GDM1 (cell line): ENCODE results near the gene RBM22.

Source experiments
- DNase-seq: peaks from one replicate; lab custom pipeline; 2025; lab: John Stamatoyannopoulos, UW

Gene RBM22

DNA sequence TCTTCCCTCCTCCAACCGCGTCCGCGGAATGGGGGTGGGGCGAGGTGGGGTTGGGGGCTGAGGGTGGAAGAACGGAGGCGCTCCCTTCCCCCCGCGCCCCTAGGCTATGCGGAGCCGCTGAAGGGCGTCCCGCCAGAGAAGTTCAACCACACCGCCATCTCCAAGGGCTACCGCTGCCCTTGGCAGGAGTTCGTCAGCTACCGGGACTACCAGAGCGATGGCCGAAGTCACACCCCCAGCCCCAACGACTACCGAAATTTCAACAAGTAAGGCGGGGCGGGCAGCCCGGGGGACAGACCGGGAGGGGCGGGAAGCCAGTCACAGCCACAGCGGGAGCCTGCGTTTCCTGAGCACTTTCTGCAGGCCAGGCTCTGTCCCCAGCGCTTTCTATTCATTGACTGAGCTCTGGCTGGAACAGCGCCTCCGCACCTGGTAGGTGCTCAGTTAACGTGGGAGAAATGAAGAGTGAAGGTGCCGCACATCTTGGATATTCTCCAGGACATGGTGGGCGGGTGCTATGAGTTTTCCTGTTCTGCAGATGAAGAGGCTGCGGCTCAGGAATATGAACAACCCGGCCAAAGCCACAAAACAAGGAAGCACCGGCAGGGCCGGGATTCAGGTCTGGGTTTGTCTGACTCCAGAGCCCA, 28.5 kb downstream of the RBM22 start:
- DNase-seq, result peak; percentile 72

DNA sequence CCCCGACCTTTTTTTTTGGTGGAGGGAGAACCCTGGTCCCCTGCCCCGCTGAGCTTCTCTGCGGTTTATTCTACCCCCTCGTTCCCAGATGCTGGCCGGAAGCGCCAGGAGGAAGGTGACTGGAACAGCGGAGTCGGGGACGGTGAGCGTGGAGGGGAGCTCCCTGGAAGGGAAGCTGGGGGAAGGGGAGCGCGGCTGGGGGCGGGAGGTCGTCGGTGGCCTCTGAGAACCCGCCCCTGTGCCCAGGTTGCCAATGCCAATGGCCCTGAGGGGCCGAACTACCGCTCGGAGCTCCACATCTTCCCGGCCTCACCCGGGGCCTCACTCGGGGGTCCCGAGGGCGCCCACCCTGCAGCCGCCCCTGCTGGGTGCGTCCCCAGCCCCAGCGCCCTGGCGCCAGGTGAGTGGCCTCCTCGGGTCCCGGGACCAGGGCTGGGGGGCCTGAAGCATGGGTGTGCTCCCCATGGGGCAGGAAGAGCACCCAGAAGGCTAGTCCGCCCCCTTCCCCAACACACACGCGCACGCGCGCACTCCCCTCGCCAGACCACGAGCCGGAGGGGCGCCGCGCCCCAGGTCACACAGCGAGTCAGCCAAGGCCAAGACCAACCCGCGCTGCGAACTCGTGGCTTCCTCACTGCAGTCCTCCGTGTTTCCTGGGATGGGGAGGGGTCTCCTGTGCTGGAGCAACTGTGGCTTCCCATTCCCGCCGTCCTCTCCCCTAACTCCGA, 29.2 kb downstream of the RBM22 start:
- DNase-seq, result peak; percentile 59

DNA sequence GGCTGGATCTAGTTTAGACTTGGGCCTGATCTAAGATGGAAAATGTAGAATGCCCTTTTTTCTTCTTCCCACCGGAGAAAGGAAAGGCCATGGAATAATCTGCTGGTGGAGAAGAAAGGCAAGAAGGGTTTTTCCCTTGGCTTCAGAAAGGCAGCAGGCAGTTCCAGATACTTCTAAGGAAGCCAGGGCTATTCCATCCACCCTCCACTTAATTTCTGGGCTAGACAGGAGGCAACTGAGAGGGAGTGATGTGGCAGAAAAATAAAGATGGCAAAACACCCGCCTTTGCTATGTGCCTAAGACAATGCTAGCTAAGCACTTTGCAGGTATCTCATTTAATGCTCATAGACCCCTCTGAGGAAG, 29.9 kb downstream of the RBM22 start:
- DNase-seq, result no peak

DNA sequence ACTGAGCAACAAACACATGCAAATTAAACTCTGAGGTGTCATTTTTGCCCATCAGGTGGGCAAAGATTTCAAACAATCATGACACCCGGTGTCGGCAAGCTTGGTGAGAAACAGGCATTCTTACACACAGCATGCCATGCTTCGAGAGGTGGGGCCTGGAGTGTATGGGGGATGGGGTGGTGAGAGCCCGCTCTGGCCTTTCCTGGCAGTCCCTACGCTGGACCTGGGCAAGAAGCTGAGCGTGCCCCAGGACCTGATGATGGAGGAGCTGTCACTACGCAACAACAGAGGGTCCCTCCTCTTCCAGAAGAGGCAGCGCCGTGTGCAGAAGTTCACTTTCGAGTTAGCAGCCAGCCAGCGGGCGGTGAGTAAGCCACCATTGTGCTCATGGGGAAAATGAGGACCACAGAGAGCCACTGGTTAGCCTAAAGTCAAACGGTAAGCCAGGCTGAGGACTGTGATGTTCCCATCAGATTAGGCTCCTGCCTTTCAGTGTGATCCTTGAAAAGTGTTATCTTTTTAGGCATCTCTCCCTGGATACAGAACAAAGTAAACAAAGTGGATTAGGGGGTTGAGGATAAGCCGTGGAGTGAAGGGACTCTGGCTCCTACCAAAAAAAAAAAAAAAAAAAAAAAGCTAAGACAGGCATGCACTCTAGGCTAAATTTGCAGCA, 30.5 kb downstream of the RBM22 start:
- no peak for DNase-seq

DNA sequence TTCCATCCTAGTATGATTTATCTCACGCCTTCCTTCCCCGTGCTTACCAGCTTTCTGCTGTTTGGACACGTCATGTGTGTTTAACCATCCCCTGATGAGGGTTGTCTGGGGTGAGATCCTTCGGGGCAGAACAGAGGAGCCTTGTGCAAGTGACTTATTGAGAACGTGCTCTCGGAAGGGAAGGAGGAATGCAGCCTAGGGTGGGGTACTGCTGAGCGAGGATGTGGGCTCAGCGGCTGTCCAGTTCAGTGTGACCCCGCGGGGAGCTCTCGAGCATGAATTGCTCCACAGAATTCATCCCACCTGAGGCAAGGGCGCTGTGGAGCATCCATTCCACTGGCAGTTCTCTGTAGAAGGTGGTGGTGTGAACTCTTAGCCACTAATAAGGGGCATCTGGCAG, 35.8 kb downstream of the RBM22 start:
- no peak for DNase-seq

DNA sequence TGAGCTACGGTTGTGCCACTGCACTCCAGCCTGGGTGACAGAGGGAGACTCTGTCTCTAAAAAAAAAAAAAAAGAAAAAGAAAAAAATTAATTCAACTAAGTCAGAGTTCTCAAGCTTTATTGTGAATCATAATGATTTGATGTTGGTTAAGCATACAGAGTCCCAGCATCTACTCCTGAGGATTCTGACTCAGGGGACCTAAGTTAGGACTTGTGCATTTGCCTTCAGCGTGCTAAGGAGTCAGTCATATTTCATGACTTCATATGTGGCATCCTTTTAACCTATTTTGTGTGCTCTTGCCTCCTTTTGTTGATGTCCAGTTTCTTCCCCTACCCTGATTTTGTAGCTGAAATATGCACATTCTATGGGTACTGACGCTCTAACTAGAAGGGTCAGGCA, 36.9 kb downstream of the RBM22 start:
- DNase-seq, result no peak

DNA sequence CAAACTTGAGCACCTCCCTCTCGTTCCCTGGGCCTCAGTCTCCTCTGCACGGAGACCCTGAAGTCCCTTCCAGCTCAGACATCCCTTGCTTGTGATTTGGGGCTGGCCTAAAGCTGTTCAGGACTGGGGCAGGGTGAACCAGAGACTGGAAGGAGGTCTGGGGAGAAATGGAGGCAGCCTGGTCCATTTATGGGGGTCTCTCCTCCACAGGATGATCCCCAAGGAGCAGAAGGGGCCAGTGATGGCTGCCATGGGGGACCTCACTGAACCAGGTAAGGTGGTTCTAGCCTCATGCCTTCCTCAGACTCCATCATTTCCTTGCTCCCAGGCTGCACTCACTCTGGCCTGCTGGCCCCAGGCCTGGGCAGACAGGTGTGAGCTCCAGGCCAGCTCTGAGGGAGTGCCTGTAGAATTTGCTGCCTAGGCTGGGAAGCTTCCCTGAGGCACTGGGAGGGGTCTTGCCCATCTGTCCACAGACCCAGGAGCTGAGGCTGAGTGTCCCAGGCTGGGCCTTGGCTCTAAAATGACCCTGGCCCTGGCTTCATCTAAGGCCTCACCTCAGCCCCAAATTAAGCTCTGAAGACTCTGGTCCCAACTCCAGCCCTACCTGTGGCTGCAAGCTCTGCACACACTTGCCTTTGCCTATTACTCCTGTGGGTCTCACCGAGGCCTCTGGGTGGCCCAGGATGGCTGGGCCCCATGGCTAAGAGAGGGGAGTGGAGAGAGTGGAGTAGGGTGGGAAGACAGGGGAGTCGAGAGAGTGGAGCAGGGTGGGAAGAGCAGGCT, 37.9 kb downstream of the RBM22 start:
- no peak for DNase-seq

DNA sequence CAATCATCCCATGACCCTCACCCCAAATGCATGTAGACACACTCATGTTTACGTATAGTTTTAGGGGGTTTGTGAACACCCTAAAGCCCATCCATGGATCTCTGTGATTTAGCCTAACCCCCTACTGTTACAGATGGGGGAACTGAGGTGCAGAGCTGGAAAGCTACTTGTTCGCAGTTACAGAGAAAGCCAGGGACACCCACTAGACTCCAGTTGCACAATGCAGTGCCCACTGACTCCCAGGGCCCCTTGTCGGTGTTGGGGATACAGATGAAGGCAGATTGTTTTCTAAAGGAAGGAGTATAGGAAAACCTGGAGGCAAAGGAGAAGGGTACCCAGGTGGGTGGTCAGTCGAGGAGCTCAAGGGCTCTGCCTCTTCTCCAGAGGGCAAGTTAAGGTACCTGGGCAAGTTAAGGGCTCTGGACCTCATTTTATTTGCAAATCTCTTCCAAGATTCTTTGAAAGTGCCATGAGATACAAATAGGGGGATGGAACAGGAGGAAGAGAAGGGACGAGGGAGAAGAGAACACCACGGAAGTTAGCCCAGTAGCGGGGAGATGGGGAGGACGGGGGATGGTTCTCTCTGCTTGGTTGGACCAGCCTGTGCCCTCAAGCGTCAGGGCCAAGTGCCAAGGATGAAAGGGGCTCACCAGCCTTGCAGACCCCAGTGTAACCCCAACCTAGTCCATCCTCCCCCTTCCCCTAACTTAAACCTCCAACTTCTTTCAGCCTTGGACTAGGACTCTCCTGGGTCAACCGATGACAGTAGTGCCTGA, 38.9 kb downstream of the RBM22 start:
- no peak for DNase-seq

DNA sequence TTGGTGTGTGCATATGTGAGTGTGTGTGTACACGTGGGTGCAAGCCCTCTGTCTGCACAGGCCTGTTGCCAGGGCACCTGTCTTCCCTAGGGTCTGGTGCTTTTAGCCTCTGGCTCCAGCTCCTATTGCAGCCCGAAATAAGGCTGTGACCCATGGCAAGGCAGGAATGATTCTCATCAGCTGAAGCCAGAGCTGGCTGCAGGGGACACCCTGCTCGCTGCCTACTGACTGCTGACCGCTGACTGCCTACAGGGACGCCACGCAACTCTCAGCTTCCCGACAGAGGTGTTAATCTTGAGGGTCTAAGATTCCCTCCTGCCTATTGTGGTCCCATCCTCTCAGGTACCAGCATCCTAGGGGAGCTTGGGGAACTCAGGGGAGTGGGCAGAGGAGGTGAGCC, 39.8 kb downstream of the RBM22 start, which contains the start of gene MYOZ3:
Gene MYOZ3, plus strand, starts transcription at position 166 of the 400 bp plus-strand sequence. CDS start 1,691 bp downstream, outside the sequence.
- no peak for DNase-seq

DNA sequence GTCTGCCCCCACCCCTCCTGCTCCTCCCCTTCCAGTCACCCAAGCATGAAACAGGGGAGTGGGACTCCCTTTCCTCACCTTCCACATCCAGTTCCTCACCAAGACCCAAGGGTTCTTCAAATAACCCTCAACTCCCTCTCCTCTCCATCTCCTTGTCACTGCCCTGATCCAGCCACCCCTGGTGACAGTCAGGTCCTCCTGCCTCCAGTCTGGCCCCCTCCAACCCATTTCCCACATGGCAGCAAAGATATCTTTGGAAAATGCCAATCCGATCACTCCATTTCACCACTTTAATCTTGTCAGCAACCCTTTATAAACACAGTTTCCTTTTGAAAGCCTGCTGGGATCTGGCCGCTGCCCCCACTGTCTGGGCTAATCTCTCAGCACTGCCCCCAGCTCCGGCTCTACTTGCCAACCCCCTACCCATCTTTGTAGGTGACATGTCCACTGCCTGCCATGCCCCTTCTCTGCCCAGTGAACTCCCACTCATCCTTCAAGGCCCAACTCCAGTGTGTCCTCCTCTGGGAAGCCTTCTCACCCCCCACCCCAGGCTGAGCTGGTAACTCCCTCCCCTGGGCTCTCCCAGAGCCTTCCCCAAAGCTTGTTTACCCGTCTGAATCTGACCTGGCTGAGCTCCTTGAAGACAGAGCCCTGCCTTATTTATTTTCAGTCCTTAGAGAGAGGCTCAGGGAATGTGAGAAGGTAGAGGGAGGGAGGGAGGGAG, 40.6 kb downstream of the RBM22 start:
- no peak for DNase-seq

DNA sequence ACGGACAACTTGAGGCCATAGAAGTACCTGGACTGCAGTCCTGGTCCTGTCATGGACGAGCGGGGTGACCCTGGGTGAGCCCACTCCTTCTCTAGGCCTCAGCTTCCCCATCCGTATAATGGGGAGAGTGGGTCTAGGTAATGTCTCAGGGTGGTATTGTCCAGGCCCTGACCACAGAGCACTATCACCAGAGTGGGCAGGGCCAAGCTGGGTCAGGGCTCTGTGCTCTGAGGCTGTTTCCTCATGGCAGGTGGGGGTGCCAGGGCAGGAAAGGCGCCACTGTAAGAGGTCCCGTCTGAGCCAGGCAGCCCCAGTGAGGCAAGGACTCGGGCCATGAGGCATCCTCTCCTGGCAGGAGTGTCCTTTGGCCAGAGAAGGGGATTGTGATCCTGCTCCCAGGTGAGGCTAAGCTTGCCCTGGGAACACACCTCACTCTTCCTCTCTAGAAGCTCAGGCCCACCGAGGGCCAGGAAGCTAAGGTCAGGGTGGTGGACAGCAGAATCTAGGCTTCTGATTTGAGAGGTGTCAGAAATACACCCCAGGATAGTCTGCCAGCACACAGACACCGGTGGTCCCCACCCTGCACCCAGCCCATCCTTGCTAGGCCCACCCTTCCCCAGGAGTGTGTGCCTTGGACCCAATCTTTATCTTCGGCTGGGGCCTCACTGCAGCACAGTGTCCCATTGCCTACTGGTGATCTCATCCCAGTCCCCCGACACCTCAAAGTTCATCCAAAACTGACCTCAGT, 41.3 kb downstream of the RBM22 start:
- DNase-seq, result no peak

DNA sequence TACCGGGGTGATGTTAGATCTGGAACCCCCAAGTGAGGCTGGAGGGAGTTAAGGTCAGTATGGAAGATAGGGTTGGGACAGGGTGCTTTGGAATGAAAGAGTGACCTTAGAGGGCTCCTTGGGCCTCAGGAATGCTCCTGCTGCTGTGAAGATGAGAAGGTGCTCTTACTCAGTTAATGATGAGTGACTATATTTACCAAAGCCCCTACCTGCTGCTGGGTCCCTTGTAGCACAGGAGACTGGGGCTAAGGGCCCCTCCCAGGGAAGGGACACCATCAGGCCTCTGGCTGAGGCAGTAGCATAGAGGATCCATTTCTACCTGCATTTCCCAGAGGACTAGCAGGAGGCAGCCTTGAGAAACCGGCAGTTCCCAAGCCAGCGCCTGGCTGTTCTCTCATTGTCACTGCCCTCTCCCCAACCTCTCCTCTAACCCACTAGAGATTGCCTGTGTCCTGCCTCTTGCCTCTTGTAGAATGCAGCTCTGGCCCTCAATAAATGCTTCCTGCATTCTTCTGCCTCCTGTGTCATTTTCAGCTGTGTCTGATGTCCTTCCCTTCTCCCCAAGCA, 42.1 kb downstream of the RBM22 start:
- no peak for DNase-seq

DNA sequence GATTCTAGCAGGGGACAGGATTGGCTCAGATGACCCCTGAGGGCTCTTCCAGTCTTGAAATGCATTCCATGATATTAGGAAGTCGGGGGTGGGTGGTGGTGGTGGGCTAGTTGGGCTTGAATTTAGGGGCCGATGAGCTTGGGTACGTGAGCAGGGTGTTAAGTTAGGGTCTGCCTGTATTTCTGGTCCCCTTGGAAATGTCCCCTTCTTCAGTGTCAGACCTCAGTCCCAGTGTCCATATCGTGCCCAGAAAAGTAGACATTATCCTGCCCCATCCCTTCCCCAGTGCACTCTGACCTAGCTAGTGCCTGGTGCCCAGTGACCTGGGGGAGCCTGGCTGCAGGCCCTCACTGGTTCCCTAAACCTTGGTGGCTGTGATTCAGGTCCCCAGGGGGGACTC, 42.7 kb downstream of the RBM22 start:
- no peak for DNase-seq

DNA sequence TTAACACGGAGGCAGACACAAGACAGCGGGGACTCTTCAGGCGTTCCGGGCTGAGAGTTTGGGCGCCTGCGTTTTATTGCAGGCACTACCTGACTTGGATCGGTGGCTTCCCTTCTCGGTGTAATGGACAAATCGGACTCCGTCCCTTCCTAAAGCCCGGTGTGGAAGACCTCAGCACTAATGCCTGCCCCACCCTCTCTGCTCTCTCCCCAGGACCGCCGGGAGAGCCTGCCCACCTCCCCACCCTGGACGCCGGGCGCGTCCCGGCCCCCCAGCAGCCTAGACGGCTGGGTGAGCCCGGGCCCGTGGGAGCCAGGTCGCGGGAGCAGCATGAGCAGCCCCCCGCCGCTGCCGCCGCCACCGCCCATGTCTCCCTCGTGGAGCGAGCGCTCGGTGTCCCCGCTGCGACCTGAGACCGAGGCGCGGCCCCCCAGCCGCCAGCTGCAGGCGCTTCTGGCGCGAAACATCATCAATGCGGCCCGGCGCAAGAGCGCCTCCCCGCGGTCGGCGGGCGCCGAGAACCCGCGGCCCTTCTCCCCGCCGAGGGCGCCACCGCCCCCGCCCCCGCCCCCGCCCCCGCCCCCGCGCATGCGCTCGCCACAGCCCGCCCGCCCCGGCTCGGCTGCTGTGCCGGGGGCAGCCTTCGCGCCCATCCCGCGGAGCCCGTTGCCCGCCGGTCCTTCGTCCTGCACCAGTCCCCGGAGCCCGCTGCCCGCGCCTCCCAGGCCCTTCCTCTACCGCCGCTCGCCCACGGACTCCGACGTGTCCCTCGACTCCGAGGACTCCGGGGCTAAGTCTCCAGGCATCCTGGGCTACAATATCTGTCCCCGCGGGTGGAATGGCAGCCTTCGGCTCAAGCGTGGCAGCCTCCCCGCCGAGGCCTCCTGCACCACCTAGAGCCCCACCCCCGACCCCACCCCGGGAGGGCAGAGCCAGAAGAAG, 44.4 kb downstream of the RBM22 start:
- peak; percentile 67 for DNase-seq

DNA sequence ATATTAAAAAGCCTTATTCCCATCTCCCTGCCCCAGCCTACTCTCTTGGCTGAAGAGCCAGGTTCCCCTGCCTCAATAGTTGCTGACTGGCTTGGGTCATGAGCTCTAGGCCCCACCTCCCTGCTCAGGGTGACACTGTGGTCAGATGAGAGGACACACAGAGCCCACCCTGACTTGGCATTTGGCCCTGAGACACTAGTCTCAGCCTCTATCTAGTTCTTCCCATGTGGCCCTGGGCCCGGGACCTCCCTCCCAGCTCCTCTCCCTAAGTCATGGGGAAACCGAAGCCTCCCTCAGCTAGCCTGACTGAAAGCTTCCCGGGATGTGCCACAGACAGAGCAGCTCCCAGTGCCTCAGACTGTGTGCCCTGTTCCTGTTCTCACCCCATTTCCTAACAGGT, 45.6 kb downstream of the RBM22 start:
- DNase-seq, result no peak

DNA sequence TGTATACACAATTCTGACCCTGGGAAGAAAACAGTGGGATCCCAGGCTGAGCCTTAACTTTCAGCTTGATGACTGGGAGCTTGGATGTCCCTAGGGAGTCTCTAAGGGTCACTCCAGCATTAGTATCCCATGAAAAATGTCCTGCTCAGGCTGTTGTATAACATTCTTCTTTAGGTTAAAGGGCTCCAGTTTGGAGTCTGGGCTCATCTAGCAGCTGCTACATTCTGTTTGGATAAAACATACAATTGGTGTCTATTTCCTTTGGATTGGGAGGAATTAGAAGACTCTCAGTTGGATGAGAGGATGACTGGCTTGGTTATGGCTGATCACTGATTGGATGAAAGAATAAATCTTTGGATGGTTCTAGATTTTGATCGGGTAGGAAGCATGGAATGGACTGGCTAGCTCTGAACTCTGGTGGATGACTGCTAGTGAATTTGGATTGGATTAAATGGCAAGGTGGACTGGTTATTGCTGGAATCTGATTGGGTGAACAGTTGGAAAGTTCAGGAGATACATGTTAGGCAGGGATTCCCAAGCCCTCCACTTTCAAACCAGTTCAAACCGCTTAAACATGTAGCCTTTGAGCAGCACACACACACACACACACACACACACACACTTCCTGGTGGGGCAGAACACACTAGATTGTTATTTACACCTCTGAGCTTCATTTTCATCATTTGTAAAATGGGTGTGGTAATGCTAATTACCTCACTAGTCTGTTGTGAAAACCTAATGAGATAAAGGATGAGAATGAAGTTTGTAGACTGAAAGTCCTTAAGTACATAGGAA, 46.9 kb downstream of the RBM22 start:
- no peak for DNase-seq

DNA sequence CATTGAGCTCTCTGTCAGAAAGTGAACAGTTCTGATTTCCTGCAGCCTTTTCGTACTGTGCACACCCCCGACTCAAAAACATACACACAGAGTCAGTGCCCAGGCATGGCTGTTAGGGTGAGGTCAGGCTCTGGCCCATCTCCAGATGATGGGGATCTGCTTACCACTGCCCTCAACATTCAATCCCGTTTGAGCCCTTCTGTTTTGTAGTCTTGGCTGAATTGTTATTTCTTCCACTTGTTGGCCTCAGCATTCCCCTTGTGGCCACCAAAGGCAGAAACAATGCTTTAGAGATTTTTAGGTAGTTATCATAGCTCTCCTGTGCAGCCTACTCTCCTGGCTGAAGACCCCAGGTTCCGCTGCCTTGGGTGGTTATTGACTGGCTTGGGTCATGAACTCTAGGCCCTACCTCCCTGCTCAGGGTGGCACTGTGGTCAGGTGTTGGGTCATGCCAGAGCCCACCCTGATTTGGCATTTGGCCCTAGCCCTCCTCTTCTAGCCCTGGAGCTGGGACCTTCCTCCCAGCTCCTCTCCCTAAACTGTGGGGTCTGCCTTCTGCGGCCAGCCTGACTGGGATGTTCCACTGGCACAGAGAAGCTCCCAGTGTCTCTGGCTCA, 47.6 kb downstream of the RBM22 start:
- no peak for DNase-seq
